ENCODE data around the gene SCAMP4. TPM values are rescaled to one million over a fixed set of nuclear protein-coding genes. Genes with fewer than 3 reads are reported as not detected.

SCAMP4 gene
- total and polyA plus RNA-seq, 2 donors (not counting 1 experiment from before 2014, with no cell fraction given), result 16.9 to 29.7 TPM

GRCh38 chr19:1882089-1882785 is 23.0 kb upstream of the SCAMP4 start:
- DNase-seq (ENCODE audit: low read depth in 2 of 2), result no peak
- Histone ChIP-seq H3K4me1 (ENCODE audit: control insufficient read depth, extremely low read depth, insufficient read depth, low read length) (peaks cover 7% of the 10 kb centered on the region), H3K4me2 (ENCODE audit: extremely low read depth, insufficient read depth, low read length) (no peak overlapping the region), H2AFZ (ENCODE audit: low read length) (no peak overlapping the region), H3K79me2 (ENCODE audit: control insufficient read depth, insufficient read depth, low read length) (peaks cover 46% of the 10 kb centered on the region), H4K20me1 (ENCODE audit: control insufficient read depth, extremely low read depth, insufficient read depth, low read length) (peaks cover 1% of the 10 kb centered on the region), H3K9ac (ENCODE audit: insufficient read depth, low read length) (no peak overlapping the region), H3K27ac (ENCODE audit: insufficient read depth, low read length) (no peak overlapping the region), H3K36me3 (ENCODE audit: control insufficient read depth, insufficient read depth, low read length) (peaks cover 4% of the 10 kb centered on the region), H3K4me3 (replicated peaks in 1 of 4; ENCODE audit: control extremely low read depth in 1 of 4, insufficient read depth in 1 of 4, low read depth in 3 of 4, low read length in 4 of 4) (peak overlapping the region in 1 of 4 experiments; percentile 20), H3K9me3 (ENCODE audit: control insufficient read depth, insufficient read depth, low read depth, low read length) (no peaks in the 10 kb centered on the region), H3K27me3 (ENCODE audit: control insufficient read depth, insufficient read depth, low read length) (no peaks in the 10 kb centered on the region)
- no peak for TF ChIP-seq EZH2 (IDR thresholded peaks at IDR 0.05; ENCODE audit: low read length, missing control alignments)
- no peak for TF ChIP-seq CTCF (conservative IDR thresholded peaks at IDR 0.05 in 1 of 2, IDR thresholded peaks at IDR 0.05 in 1 of 2; ENCODE audit: low read depth in 1 of 2, low read length in 2 of 2)

GRCh38 chr19:1882786-1883692 is 22.2 kb upstream of the SCAMP4 start:
- H3K9me3 ChIP-seq (ENCODE audit: control insufficient read depth, insufficient read depth, low read depth, low read length), result no peaks in the 10 kb centered on the region
- peaks cover 46% of the 10 kb centered on the region for H3K79me2 ChIP-seq (ENCODE audit: control insufficient read depth, insufficient read depth, low read length)
- no peak for DNase-seq (ENCODE audit: low read depth in 2 of 2)
- peaks cover 1% of the 10 kb centered on the region for H4K20me1 ChIP-seq (ENCODE audit: control insufficient read depth, extremely low read depth, insufficient read depth, low read length)
- no peaks in the 10 kb centered on the region for H3K27me3 ChIP-seq (ENCODE audit: control insufficient read depth, insufficient read depth, low read length)
- no peak overlapping the region for H3K27ac ChIP-seq (ENCODE audit: insufficient read depth, low read length)
- peaks cover 4% of the 10 kb centered on the region for H3K36me3 ChIP-seq (ENCODE audit: control insufficient read depth, insufficient read depth, low read length)
- H3K9ac ChIP-seq (ENCODE audit: insufficient read depth, low read length), result no peak overlapping the region
- no peak for TF ChIP-seq CTCF (conservative IDR thresholded peaks at IDR 0.05 in 1 of 2, IDR thresholded peaks at IDR 0.05 in 1 of 2; ENCODE audit: low read depth in 1 of 2, low read length in 2 of 2)
- TF ChIP-seq EZH2 (IDR thresholded peaks at IDR 0.05; ENCODE audit: low read length, missing control alignments), result no peak
- peak overlapping the region in 2 of 4 experiments; percentile 85 to 94 for H3K4me3 ChIP-seq (replicated peaks in 1 of 4; ENCODE audit: control extremely low read depth in 1 of 4, insufficient read depth in 1 of 4, low read depth in 3 of 4, low read length in 4 of 4)
- no peak overlapping the region for H2AFZ ChIP-seq (ENCODE audit: low read length)
- peaks cover 7% of the 10 kb centered on the region for H3K4me1 ChIP-seq (ENCODE audit: control insufficient read depth, extremely low read depth, insufficient read depth, low read length)
- H3K4me2 ChIP-seq (ENCODE audit: extremely low read depth, insufficient read depth, low read length), result peak overlapping the region; percentile 98

GRCh38 chr19:1883784-1884183 is 21.4 kb upstream of the SCAMP4 start:
- peak overlapping the region; percentile 98 for H3K4me2 ChIP-seq (ENCODE audit: extremely low read depth, insufficient read depth, low read length)
- H3K36me3 ChIP-seq (ENCODE audit: control insufficient read depth, insufficient read depth, low read length), result peaks cover 4% of the 10 kb centered on the region
- peak overlapping the region; percentile 29 for H3K27ac ChIP-seq (ENCODE audit: insufficient read depth, low read length)
- H3K4me3 ChIP-seq (replicated peaks in 1 of 4; ENCODE audit: control extremely low read depth in 1 of 4, insufficient read depth in 1 of 4, low read depth in 3 of 4, low read length in 4 of 4), result peak overlapping the region; percentile 83 to 94 (median 85)
- no peak overlapping the region for H2AFZ ChIP-seq (ENCODE audit: low read length)
- H3K79me2 ChIP-seq (ENCODE audit: control insufficient read depth, insufficient read depth, low read length), result peaks cover 46% of the 10 kb centered on the region
- TF ChIP-seq CTCF (conservative IDR thresholded peaks at IDR 0.05 in 1 of 2, IDR thresholded peaks at IDR 0.05 in 1 of 2; ENCODE audit: low read depth in 1 of 2, low read length in 2 of 2), result no peak
- no peak for TF ChIP-seq EZH2 (IDR thresholded peaks at IDR 0.05; ENCODE audit: low read length, missing control alignments)
- no peaks in the 10 kb centered on the region for H3K9me3 ChIP-seq (ENCODE audit: control insufficient read depth, insufficient read depth, low read depth, low read length)
- no peaks in the 10 kb centered on the region for H3K27me3 ChIP-seq (ENCODE audit: control insufficient read depth, insufficient read depth, low read length)
- no peak overlapping the region for H3K9ac ChIP-seq (ENCODE audit: insufficient read depth, low read length)
- no peak for DNase-seq (ENCODE audit: low read depth in 2 of 2)
- peaks cover 7% of the 10 kb centered on the region for H3K4me1 ChIP-seq (ENCODE audit: control insufficient read depth, extremely low read depth, insufficient read depth, low read length)
- peaks cover 1% of the 10 kb centered on the region for H4K20me1 ChIP-seq (ENCODE audit: control insufficient read depth, extremely low read depth, insufficient read depth, low read length)

Data from fibroblast of lung (primary cell).